Astrocyte of the hippocampus (primary cell): Measurements from ENCODE around the gene CXXC5.
"Not testable (repeated sequence)": the region's sequence is repeated elsewhere in the genome, so short reads cannot be mapped to it uniquely, and the experiment has no call there.

ENCODE experiments used
- DNase-seq: peaks from one replicate; pipeline ENCODE4 v3.0.0; 2011; ENCODE audit warnings: low read depth, low spot score

The CXXC5 gene

DNA sequence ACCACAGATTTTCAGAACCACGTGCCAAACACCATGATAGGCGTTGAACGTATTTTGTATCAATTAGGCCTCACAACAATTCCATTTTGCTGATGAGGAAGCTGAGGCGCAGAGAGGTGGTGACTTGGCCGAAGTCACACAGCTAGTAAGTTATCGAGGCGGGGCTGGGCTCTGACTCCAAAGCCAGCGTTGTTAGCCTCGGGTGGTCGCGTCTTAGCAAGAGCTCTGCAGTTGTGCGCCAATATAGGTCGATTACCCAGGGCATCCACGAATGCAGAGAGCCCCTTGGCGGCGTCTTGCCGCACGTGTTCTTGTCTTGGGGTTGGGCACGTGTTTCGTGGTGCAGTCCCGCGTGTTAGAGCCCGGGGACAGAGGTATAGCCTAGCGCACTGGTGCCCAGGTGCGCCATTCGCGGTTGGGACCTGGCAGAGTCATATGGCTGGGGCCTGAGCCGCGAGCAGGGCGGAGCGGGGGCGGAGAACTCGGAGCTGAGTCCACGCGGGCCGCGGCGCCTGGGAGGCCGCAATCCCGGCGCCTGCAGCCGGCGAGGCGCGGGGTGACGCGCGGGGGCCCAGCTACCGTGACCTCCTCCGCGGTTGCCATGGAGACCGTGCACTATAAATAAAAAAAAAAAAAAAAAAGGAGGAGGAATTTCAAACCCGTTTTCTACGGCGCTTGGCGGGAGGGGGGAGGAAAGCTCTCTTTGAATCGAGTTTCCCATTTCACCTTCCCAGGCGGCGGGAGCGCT lies 62.3 kb downstream of the CXXC5 start:
- peak; percentile 85 for DNase-seq

DNA sequence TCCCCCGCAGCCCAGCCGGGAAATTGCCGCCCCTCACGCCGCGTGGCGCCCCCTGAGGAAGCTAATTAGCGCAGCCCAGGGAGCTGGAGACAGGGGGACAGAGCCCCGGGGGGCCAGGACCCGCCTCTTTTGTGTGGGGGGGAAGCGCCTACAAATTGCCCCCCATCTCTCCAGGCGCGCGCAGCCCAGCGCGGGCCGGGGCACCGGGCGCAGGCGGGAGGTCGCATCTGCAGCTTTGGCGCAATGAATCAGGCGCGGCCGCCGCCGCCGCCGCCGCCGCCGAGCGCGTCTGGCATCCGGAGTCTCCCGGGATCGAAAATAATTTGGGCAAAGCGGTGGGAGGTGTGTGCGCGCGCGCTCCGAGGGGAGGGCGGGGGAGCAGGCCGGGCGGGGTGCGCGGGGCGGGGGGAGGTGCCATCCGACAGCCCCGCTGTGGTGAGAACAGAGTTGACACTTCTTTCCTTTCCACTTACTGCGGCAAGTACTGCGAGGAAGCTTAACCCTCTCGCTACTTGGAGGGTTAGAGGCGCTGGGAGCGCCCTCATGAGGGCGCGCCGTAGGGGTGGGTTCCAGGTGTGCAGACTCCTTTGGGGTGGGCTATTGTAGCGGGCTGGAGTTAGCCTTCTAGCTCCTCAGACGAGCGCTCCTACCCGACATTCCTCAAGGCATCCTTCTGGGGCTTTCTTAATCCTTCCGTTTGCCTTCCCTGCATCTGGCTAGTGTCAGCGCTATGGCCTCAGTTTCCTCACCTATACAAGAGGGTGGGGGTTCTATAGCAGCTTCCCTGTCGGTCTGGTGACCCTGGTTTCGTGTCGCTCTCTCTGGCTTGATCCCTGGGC lies 63.1 kb downstream of the CXXC5 start:
- DNase-seq: peak; percentile 83

DNA sequence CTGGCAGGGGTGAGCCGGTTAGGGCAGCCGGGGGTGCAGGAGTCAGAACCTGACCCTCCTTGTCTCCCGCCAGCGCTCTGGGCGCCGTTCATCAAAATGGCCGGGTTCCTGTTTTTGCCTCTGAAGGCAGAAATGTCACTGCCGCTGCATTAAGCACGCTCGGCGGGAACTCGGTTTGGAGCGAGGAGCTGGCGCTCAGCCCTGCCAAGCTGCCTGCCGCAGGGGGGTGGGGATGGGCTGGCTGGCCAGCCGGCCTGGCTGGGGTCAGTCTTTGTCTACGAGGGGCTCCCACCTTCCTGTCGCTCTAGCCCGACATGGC lies 63.7 kb downstream of the CXXC5 start:
- peak; percentile 78 for DNase-seq

DNA sequence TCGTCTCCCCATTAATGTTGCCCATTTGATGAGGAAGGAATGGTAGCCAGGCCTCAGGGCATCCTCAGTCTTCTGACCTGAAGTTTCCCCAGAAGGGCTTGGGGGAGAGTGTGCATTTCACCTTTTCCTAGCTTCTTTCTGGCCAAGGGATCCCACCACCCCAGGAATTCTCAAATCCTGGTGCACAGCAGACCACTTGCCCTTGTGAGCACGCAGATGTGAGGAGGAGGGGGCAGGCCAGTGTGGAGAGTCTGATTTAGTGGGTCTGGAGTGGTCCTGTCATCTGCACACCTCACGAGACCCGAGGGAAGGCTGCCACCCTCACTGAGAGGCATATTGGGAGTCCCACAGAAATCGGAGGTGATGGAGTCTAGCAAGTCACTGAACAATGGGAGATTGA lies 64.3 kb downstream of the CXXC5 start:
- DNase-seq: no peak

DNA sequence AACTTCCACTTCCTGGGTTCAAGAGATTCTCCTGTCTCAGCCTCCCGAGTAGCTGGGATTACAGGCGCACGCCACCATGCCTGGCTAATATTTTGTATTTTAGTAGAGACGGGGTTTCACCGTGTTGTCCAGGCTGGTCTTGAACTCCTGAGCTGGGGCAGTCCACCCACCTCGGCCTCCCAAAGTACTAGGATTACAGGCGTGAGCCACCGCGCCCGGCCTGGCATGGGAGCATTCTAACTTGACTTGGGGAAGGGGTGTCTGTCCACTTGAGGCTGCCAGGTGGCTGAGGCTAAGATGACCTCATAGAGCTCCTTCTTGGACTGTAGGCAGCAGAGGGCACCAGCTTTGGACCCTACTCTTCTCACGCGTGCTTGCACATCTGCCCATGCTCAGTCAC lies 65.7 kb downstream of the CXXC5 start:
- DNase-seq: not testable (repeated sequence)

DNA sequence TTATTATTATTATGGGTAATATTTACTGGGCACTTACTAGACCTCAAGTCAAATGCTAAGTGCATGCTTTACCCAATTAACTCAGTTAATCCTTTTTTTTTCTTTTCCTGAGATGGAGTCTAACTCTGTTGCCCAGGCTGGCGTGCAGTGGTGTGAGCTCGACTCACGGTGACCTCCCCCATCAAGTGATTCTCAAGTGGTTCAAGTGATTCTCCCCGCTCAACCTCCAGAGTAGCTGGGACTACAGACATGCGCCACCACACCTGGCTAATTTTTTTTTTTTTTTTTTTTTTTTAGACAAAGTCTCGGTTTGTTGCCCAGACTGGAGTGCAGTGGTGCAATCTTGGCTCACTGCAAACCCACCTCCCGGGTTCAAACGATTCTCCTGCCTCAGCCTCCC lies 69.1 kb downstream of the CXXC5 start:
- no peak for DNase-seq

DNA sequence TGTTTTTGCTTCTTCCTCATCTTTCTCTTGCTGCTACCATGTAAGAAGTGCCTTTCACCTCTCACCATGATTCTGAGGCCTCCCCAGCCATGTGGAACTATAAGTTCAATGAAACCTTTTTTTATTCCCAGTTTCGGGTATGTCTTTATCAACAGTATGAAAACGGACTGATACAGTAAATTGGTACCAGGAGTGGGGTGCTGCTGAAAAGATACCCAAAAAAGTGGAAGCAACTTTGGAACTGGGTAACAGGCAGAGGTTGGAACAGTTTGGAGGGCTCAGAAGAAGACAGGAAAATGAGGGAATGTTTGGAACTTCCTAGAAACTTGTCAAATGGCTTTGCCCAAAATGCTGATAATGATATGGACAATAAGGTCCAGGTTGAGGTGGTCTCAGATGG lies 70.3 kb downstream of the CXXC5 start:
- DNase-seq: not testable (repeated sequence)

DNA sequence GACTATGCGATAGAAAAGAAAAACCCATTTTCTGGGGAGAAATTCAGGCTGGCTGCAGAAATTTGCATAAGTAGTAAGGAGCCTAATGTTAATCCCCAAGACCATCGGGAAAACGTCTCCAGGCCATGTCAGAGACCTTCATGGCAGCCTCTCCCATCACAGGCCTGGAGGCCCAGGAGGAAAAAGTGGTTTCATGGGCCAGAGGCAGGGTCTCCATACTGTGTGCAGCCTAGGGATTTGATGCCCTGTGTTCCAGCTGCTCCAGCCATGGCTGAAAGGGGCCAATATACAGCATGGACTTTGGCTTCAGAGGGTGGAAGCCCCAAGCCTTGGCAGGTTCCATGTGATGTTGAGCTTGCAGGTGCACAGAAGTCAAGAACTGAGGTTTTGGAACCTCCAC lies 71.8 kb downstream of the CXXC5 start:
- not testable (repeated sequence) for DNase-seq

DNA sequence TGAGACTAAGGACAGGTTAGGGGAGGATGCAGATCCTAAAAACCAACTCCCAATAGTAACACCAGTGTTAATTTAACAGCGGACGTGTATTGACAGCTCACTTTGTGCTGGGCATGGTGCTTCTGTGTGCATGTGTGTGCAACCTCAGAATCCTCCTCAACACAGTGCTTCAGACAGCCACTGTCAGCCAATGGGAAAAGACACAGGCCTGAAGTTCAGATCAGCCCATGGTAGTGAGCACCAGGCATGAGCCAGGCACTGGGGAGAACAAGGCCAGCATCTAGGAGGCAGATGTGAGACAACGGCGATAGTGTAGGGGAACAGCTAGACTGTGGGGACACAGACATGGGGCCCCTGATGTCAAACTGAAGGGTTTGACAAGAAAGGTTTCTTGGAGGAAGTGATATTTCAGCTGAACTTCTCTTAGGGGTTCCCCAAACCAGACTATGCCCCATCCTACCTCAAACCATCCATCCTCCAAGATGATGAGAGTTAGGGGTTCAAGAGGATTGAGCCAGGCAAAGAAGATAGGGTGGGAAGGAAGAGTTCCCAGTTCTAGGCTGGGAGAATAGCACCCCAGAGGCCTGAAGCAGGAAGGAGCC lies 75.9 kb downstream of the CXXC5 start:
- DNase-seq: no peak

DNA sequence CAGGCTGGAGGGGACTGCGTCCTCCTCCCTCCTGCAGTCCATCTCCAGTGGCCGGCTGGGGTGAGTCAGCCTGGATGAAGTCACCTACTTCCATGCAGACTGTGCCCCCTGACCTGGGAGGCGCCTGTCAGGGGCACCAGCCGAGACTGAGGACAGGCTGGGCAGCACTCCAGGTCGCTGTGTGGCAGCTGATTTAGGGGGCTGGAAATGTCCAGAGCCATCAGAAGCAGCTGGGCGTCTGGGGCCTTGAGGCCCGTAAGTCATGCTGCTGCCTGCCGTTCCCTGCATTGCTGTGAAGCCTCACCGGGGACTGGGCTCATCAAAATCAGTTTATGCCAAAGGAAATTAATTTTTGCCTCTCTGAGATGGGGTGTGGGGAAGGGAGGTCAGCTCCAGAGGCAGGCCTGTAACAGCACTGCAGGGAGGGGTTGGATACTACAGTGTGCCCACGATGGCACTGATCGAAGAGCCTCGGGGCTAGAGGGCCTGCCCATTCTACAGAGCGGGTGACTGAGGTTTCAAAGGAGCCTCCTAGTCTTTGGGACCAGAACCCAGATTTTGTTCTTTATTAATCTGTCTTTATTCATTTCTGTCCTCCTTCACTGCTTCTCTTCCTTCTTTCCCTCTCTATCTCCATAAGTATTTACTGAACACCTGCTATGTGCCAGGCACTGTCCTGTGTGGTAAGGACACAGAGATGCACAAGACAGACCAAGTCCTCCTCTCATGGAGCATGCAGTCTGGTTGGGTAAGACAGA lies 77.1 kb downstream of the CXXC5 start:
- DNase-seq: peak; percentile 84

DNA sequence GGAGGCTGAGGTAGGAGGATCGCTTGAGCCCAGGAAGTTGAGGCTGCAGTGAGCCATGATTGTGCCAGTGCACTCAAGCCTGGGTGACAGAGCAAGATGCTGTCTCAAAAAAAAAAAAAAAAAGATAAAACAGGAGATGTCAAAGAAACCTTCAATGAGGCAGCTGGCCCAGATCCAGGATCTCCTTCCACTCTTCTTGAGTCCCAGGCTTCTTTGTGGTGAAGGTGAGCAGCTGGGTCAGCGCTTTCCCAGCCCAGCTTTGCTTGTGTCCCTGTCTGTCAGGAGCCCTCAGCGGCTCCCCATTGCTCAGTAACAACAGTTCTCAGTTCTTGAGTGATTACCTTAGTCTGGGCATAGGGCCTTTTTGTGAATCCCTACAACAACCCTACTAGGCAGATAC lies 78.1 kb downstream of the CXXC5 start:
- DNase-seq: no peak

DNA sequence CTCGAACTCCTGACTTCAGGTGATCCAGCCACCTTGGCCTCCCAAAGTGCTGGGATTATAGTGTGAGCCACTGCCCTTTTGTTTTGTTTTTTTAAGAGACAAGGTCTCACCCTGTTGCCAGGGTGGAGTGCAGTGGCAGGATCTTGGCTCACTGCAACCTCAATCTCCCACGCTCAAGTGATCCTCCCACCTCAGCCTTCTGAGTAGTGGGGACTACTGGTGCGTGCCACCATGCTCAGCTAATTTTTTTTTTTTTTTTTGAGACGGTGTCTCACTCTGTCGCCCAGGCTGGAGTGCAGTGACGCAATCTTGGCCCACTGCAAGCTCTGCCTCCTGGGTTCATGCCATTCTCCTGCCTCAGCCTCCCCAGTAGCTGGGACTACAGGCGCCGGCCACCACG lies 79.5 kb downstream of the CXXC5 start:
- not testable (repeated sequence) for DNase-seq

DNA sequence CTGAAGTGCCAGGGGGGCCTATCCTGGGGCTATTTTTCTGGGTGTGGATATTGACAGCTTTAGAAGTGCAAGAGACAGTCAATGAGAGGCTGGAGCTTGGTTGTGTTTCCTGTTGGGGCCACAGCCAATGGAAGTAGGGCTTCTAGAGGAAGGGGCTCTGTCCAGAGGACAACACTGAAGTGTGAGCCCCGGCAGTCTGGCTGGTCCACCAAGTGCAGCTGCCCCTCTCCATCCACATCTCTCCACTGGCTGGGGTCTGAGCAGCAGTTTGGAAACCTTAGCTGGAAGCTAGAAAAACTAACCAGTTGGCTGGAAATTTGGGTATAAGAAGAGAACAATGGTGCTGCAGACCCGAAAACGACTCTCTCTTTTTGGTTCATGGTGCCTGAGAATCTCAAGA lies 83.1 kb downstream of the CXXC5 start:
- DNase-seq: no peak

DNA sequence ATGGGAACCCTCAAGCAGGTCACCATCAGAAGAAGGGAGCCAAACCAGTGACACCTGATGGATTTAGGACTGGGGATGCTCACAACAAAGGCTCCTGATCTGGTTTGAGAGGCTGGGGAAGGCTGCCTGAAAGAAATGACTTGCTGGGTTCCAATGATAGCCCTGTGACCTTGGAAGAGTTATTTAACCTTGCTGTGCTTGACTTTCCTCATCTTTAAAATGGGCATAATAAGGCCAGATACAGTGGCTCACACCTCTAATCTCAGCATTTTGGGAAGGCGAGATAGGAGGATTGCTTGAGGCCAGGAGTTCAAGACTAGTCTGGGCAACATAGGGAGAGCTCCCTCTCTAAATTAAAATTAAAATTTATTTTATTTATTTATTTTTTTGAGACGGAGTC lies 83.9 kb downstream of the CXXC5 start:
- no peak for DNase-seq

DNA sequence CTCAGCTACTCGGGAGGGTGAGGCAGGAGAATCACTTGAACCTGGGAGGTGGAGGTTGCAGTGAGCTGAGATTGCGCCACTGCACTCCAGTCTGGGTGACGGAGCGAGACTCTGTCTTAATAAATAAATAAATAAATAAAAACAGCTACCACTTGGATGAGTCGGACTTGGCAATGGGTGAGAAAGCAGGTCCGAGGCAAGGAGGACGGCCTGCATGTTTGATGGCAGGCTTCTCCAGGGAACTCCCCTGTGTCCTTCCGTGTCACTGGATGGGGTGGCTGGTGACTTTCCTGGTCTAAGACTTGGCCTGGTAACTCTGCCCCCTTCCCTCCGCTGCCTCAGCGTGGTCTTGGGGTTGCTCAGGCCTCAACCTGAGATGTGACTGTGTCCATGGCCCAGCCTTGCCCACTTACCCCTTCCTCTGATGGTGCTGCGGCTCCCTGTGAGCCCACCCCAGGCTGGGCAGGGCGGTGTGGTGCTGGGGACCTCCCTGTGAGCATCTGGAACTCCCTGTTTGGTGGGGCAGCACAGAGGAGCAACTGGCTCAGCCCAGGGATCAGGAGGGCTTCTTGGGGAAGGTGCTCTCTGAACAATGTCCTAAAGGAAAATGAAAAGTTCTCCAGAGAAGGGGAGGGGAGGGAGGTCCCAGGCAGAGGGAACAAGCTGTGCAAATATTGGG lies 85.0 kb downstream of the CXXC5 start:
- no peak for DNase-seq
